Activated CD8-positive, alpha-beta T cell treated with anti-CD3 and anti-CD28 coated beads for 36 hours (primary cell): ENCODE measurements around the gene KLF7. TPM values are rescaled to one million over a fixed set of nuclear protein-coding genes. Genes with fewer than 3 reads are reported as not detected.

ENCODE experiments used
- ATAC-seq: fragments of 200-7000 bp; cut with Tn5 transposase; one replicate; pipeline ENCODE4 v1.10.0; 2021; ENCODE audit warnings: mild to moderate bottlenecking, moderate library complexity
- CTCF ChIA-PET: fragments of 350-600 bp; sonication (Branson Sonifier 250); formaldehyde crosslinking; loops from one replicate; lab custom pipeline; 2021; ENCODE audit warnings: antibody characterized with exemption; lab: Charles Lee
- POLR2A ChIA-PET: fragments of 350-600 bp; sonication (Branson Sonifier 250); formaldehyde crosslinking; loops from one replicate; lab custom pipeline; 2021; ENCODE audit warnings: antibody characterized with exemption; lab: Charles Lee
- DNase-seq: peaks from one replicate; pipeline ENCODE4 v3.0.0-alpha.2; 2020
- H3K27ac Mint-ChIP-seq: one replicate; pipeline ENCODE4 v1.8.0; 2021; ENCODE audit warnings: mild to moderate bottlenecking, mixed read lengths
- H3K27me3 Mint-ChIP-seq: one replicate; pipeline ENCODE4 v1.8.0; 2021; ENCODE audit warnings: mixed read lengths
- H3K36me3 Mint-ChIP-seq: one replicate; pipeline ENCODE4 v1.8.0; 2021; ENCODE audit warnings: low read depth, mixed read lengths
- H3K4me1 Mint-ChIP-seq: one replicate; pipeline ENCODE4 v1.8.0; 2021; ENCODE audit warnings: low read depth, mixed read lengths
- H3K4me3 Mint-ChIP-seq: one replicate; pipeline ENCODE4 v1.8.0; 2021; ENCODE audit warnings: mild to moderate bottlenecking, moderate library complexity, mixed read lengths
- H3K9me3 Mint-ChIP-seq: one replicate; pipeline ENCODE4 v1.8.0; 2021; ENCODE audit warnings: mixed read lengths
- intact Hi-C: fragments of 100-400 bp; cut with micrococcal nuclease; formaldehyde crosslinking; loops from one replicate; pipeline ENCODE4 v1.10.0; 2022
- total RNA-seq, 2 experiments: library from RNA; stranded (reverse); gene quantifications; one replicate each; pipeline ENCODE4 v1.2.3, GENCODE V29; 2021
- TF ChIP-seq, protein P1 (sequence below): fragments of 200-600 bp; IDR thresholded peaks from one replicate; pipeline ENCODE4 v1.8.0; 2022; ENCODE audit warnings: antibody characterized with exemption, mild to moderate bottlenecking

KLF7 gene
- total RNA-seq, 2 experiments from 2014 or later: 9.8 to 10.0 TPM

DNA sequence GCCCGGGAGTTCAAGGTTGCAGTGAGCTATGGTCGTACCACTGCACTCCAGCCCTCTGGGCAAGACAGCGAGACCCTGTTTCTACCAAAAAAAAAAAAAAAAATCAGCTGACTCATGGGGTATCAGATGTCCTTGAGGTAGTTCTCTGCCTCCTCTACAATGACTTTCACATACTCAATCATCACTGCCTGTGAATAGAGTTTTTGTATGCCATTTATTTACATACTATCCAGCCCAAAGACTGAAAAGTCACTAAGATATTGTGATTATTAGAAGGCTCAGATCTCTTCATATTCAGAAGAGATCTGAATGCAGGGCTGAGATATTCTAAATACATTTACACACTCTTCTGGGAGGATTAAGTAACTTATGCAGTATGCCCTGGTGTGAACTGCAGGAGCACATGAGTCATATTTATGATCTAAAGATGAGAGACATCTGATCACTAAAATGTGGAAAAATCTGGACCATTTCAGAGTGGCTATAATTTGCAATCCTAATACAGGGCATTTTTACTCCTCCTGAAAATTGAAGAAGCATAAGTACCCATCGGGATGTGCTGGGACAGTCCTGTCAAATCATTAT is 38.9 kb downstream of the KLF7 start:
- CTCF ChIA-PET: interaction anchor here (4.0 kb wide), 1 partner anchor 16 kb away, joined by 23 read pairs; no protein-coding TSS in a partner anchor
- POLR2A ChIA-PET: interaction anchor here (1.5 kb wide), 1 partner anchor 37 kb away, joined by 4 read pairs; no protein-coding TSS in a partner anchor
- H3K36me3 Mint-ChIP-seq: peaks cover 27% of the 10 kb centered on the region

DNA sequence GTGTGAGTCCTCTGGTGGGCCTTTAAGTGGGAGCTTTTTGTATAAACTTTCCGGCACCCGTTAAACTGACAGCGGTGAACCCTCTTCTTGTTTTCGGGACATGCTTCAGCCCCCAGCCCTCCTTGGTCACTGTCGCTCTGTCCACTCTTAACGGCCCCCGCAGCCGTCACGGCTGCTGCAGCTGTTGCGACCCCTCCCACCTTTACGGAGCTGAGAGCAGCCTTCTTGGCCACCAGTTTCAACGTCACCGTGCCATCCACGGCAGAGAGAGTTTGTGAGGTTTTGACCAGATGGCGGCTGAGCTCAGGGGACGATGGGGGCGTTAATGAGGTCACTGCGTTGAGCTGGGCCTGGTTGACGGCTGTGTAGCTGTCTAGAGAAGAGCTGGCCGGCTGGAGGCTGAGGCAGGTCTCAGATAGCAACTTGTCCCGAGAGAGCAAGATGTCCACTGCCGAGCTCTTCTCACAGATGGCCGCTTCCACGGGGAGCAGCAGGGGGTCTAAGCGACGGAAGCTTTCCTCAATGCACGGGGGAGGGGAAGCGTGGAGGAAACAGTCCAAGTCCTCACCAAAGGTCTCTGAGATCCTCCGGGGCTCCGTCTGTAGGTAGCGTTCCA is 41.9 kb downstream of the KLF7 start:
- peaks cover 6% of the 10 kb centered on the region for H3K9me3 Mint-ChIP-seq
- no peaks in the 10 kb centered on the region for H3K27me3 Mint-ChIP-seq
- DNase-seq (no peak), ATAC-seq (no peak)
- peaks cover 18% of the 10 kb centered on the region for H3K36me3 Mint-ChIP-seq
- CTCF ChIA-PET: interaction anchor here (0.6 to 4.0 kb wide), 8 partner anchors 14 to 51 kb away, joined by 3 to 23 read pairs (median 4); no protein-coding TSS in a partner anchor
- no peak overlapping the region for H3K4me3 Mint-ChIP-seq
- peak overlapping the region; percentile 73 for H3K27ac Mint-ChIP-seq
- TF ChIP-seq, protein P1, sequence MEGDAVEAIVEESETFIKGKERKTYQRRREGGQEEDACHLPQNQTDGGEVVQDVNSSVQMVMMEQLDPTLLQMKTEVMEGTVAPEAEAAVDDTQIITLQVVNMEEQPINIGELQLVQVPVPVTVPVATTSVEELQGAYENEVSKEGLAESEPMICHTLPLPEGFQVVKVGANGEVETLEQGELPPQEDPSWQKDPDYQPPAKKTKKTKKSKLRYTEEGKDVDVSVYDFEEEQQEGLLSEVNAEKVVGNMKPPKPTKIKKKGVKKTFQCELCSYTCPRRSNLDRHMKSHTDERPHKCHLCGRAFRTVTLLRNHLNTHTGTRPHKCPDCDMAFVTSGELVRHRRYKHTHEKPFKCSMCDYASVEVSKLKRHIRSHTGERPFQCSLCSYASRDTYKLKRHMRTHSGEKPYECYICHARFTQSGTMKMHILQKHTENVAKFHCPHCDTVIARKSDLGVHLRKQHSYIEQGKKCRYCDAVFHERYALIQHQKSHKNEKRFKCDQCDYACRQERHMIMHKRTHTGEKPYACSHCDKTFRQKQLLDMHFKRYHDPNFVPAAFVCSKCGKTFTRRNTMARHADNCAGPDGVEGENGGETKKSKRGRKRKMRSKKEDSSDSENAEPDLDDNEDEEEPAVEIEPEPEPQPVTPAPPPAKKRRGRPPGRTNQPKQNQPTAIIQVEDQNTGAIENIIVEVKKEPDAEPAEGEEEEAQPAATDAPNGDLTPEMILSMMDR: no peak
- intact Hi-C loops: loop anchor here (2.0 kb wide), 1 partner anchor 41 kb away; the partner anchor contains the start of gene KLF7
- H3K4me1 Mint-ChIP-seq: peaks cover 61% of the 10 kb centered on the region
- POLR2A ChIA-PET: interaction anchor here (1.0 to 2.0 kb wide), 6 partner anchors 15 to 64 kb away, joined by 3 to 17 read pairs (median 4); no protein-coding TSS in a partner anchor

More for the DNA sequence above, 38.9 kb downstream of the KLF7 start:
- DNase-seq (no peak), ATAC-seq (no peak)
- TF ChIP-seq, protein P1: no peak
- no peaks in the 10 kb centered on the region for H3K27me3 Mint-ChIP-seq
- intact Hi-C loops: no loop called here
- H3K4me3 Mint-ChIP-seq: no peak overlapping the region
- peaks cover 8% of the 10 kb centered on the region for H3K9me3 Mint-ChIP-seq
- H3K27ac Mint-ChIP-seq: no peak overlapping the region
- H3K4me1 Mint-ChIP-seq: peaks cover 67% of the 10 kb centered on the region

DNA sequence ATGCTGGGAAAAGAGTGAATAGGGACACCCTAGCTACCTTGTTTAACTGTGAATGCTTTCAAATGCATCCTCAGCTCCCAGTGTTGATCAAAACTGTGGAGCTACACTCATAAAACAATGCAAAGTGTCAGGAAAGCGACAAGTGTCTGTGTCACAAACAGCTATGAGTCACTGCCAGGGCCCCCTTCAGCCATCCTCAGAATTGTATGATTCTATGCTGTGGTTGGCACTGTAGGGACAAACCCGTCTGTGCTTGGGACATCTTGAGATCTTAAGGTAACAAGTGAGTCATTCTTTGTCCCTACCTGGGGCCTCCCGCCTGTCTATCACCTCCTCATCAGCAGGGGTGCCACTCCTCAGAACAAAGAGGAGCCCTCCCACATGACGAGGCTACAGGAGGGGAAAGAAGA is 42.4 kb downstream of the KLF7 start:
- Mint-ChIP-seq H3K4me3 (no peak overlapping the region), H3K27ac (peak overlapping the region; percentile 87), H3K36me3 (peaks cover 17% of the 10 kb centered on the region), H3K9me3 (peaks cover 6% of the 10 kb centered on the region), H3K27me3 (no peaks in the 10 kb centered on the region), H3K4me1 (peaks cover 63% of the 10 kb centered on the region)
- ChIA-PET CTCF (interaction anchor here (0.6 to 4.0 kb wide), 7 partner anchors 17 to 50 kb away, joined by 3 to 23 read pairs (median 5); no protein-coding TSS in a partner anchor), POLR2A (interaction anchor here (1.1 to 2.0 kb wide), 6 partner anchors 15 to 63 kb away, joined by 3 to 17 read pairs (median 4); no protein-coding TSS in a partner anchor)
- TF ChIP-seq, protein P1: no peak
- ATAC-seq (peak; percentile 99), DNase-seq (peak; percentile 89)
- intact Hi-C loops: loop anchor here (2.0 kb wide), 1 partner anchor 41 kb away; the partner anchor contains the start of gene KLF7

DNA sequence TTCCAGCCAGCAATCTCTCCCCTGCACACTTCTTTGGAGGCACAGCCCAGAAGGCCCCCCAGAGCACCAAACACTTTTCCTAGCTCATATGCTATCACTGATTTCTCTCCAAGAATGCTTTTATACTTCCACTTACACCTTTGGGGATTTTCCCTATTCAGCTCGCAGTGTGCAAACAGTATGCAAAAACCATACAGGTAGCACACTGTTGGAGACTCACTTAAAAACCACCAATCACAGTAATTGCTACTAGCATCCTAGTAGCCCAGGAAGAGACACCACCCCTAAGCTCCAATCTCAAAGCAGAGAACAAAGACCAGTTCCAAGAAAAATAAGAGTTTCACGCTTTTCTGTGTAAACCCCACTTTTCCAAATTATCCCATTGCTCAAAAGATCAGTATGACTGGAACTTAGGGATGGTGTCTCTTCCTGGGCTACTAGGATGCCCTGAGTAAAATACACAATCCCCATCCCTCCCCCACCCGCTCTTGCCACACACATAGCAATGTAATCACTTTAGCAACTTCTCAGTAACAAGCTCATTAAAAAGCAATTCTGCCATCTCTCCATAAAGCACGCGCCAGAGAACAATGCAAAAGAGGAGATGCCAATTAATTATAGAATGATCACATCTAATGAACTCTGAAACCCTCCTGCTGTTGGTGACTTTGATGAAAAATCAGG is 43.0 kb downstream of the KLF7 start:
- Mint-ChIP-seq H3K27ac (peak overlapping the region; percentile 87), H3K9me3 (peaks cover 4% of the 10 kb centered on the region), H3K4me3 (no peak overlapping the region), H3K27me3 (no peaks in the 10 kb centered on the region), H3K36me3 (peaks cover 17% of the 10 kb centered on the region), H3K4me1 (peaks cover 63% of the 10 kb centered on the region)
- POLR2A ChIA-PET: interaction anchor here (1.1 to 2.0 kb wide), 4 partner anchors 21 to 49 kb away, joined by 4 to 17 read pairs (median 4); no protein-coding TSS in a partner anchor
- no peak for DNase-seq
- CTCF ChIA-PET: interaction anchor here (0.7 to 4.0 kb wide), 8 partner anchors 14 to 56 kb away, joined by 3 to 23 read pairs (median 4); no protein-coding TSS in a partner anchor
- ATAC-seq: peak; percentile 1
- intact Hi-C loops: loop anchor here (2.0 kb wide), 1 partner anchor 42 kb away; the partner anchor contains the start of gene KLF7
- TF ChIP-seq, protein P1: no peak
